ENCODE results near the gene JADE1. TPM values are rescaled to one million over a fixed set of nuclear protein-coding genes. Genes with fewer than 3 reads are reported as not detected.

Gene JADE1
- total RNA-seq, 2 experiments from 2014 or later, result 33.2 to 39.4 TPM

- ChIA-PET POLR2A (no interaction called here), CTCF (no interaction called here)
- DNase-seq, result no peak
- Mint-ChIP-seq H3K27ac (no peak overlapping the region), H3K9me3 (no peaks in the 10 kb centered on the region), H3K4me3 (no peak overlapping the region), H3K27me3 (no peaks in the 10 kb centered on the region), H3K36me3 (ENCODE audit: low read depth) (peaks cover 67% of the 10 kb centered on the region), H3K4me1 (peaks cover 7% of the 10 kb centered on the region)
Observed at GRCh38 chr4:128871948-128872347, 62.4 kb downstream of the JADE1 start.

DNA sequence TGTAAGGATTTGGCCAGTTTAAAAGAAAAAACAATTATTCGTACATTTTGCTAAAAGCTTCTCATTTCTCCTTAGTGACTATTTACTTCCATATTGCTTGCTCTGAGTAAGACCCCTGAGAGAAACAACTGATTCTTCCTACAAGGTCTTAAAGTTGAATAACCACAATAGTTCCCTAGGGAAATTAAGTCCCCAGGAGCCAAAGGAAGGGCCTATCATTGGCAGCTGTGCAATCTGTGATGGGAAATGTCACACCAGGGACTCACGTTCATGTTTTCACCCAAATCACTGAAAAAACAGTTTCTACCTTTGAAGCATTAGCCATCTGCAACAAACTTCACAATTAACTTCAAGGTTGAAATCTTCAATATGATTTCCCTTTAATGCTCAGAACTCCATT is 66.7 kb downstream of the JADE1 start:
- no peak overlapping the region for H3K27ac Mint-ChIP-seq
- H3K4me3 Mint-ChIP-seq, result no peak overlapping the region
- ChIA-PET CTCF (no interaction called here), POLR2A (no interaction called here)
- peaks cover 1% of the 10 kb centered on the region for H3K4me1 Mint-ChIP-seq
- no peak for DNase-seq
- H3K27me3 Mint-ChIP-seq, result no peaks in the 10 kb centered on the region
- H3K9me3 Mint-ChIP-seq, result no peaks in the 10 kb centered on the region
- H3K36me3 Mint-ChIP-seq (ENCODE audit: low read depth), result peaks cover 39% of the 10 kb centered on the region

GRCh38 chr4:128877934-128878333 is 68.4 kb downstream of the JADE1 start:
- Mint-ChIP-seq H3K4me1 (no peaks in the 10 kb centered on the region), H3K9me3 (no peaks in the 10 kb centered on the region), H3K36me3 (ENCODE audit: low read depth) (peaks cover 30% of the 10 kb centered on the region), H3K27me3 (no peaks in the 10 kb centered on the region), H3K4me3 (no peak overlapping the region), H3K27ac (no peak overlapping the region)
- no peak for DNase-seq
- ChIA-PET CTCF (no interaction called here), POLR2A (no interaction called here)

DNA sequence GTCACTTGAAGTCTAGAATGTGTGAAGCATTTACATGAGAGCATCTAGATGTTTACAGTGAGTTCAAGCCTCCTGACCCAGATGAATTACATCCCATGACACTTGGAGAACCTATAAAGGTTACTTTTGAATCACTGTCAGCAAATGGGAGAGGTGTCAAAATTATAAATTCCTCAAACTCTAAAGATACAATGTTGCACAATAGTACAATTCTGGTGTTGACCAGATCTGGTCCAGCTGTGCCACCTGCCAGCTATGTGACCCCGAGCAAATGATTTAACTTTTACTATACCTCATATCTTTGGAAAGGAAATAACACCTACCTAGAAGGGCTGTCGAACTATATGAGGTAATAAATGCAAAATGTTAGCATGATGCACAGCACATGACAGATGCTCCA is 69.8 kb downstream of the JADE1 start:
- CTCF ChIA-PET, result interaction anchor here (0.8 kb wide), 1 partner anchor 11 kb away, joined by 3 read pairs; no protein-coding TSS in a partner anchor
- peaks cover 3% of the 10 kb centered on the region for H3K4me1 Mint-ChIP-seq
- H3K9me3 Mint-ChIP-seq, result no peaks in the 10 kb centered on the region
- H3K27me3 Mint-ChIP-seq, result no peaks in the 10 kb centered on the region
- no peak overlapping the region for H3K27ac Mint-ChIP-seq
- POLR2A ChIA-PET, result no interaction called here
- DNase-seq, result no peak
- H3K36me3 Mint-ChIP-seq (ENCODE audit: low read depth), result peaks cover 26% of the 10 kb centered on the region
- no peak overlapping the region for H3K4me3 Mint-ChIP-seq

DNA sequence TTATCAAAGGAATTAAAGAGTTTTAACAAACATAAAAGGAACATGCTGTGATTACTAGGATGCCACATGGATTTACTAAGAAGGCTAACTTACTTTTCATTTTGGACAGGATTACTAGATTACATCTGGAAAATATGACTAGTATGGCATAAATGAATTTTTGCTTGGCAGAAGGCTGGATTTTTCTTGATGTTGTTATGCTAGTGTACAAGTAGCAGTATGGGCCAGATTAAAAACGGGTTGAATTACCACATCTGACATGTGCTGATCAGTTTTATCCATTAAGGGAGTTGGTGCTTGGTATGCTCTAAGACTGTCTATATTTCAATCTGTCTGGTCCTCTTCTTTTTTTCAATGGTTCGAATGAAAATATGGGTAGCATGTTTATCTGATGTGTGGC is 70.5 kb downstream of the JADE1 start:
- Mint-ChIP-seq H3K9me3 (no peaks in the 10 kb centered on the region), H3K4me1 (peaks cover 6% of the 10 kb centered on the region), H3K27ac (no peak overlapping the region), H3K4me3 (no peak overlapping the region), H3K27me3 (no peaks in the 10 kb centered on the region), H3K36me3 (ENCODE audit: low read depth) (peaks cover 25% of the 10 kb centered on the region)
- no peak for DNase-seq
- ChIA-PET CTCF (no interaction called here), POLR2A (no interaction called here)

DNA sequence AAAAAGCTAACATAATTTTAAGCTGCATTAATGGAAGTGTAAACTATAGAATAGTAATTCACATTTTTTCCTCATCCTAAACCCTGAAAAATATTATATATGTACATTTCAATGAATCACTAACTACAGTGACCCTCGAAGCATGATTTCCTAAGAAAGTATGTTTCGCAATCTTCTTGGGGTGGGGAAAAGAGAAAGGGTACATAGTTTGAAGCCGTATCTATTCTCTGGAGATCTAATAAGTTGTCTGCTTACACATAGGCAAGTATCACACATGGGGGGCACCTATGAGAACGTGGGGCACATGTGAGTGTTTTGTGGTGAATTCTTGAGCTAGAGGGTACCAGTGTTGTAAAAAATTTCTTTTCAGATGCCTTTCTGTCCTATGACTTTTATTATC is 71.2 kb downstream of the JADE1 start:
- Mint-ChIP-seq H3K4me1 (peaks cover 6% of the 10 kb centered on the region), H3K9me3 (no peaks in the 10 kb centered on the region), H3K27ac (no peak overlapping the region), H3K36me3 (ENCODE audit: low read depth) (peaks cover 21% of the 10 kb centered on the region), H3K27me3 (no peaks in the 10 kb centered on the region), H3K4me3 (no peak overlapping the region)
- ChIA-PET CTCF (no interaction called here), POLR2A (no interaction called here)
- DNase-seq, result no peak

DNA sequence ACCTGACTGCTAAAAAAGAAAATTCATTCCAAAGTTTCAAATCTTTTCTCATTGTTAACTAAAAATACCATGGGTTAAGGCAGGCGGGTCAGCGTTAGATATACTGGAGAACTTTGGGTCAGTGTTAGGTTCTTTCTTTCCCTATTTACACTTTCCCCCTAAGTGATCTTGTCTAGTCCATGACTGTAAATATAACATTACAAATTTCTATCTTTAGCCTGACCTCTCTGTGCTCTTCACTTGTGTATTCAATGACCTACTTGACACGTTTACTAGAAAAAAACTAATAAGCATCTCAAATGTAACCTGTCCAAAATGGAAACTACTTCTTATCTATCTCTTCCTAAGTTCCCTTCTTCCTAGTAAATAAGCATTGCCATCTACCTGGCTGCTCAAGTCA is 95.3 kb downstream of the JADE1 start:
- Mint-ChIP-seq H3K4me3 (no peak overlapping the region), H3K27me3 (no peaks in the 10 kb centered on the region), H3K9me3 (peaks cover 5% of the 10 kb centered on the region), H3K36me3 (ENCODE audit: low read depth) (peaks cover 13% of the 10 kb centered on the region), H3K27ac (no peak overlapping the region), H3K4me1 (peaks cover 3% of the 10 kb centered on the region)
- CTCF ChIA-PET, result no interaction called here
- no peak for DNase-seq
- POLR2A ChIA-PET, result no interaction called here

DNA sequence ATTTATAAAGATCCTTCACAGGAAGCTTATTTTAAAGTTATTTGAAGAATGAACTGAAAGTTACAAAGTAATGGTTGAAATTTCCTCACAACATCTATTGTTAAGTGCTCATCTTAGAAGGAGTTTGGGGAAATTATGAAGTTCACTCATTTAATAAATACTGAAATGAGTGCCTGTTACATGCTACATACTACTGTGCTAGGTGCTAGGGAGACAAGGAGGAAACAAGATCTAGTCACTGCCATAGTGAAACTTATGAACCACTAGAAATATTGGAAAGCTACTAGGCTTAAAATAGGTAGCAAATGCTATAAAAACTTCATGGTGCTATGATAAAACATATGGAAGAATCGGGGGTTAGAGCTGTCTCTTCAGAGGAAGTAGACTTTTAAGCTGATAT is 97.1 kb downstream of the JADE1 start:
- Mint-ChIP-seq H3K4me1 (peaks cover 3% of the 10 kb centered on the region), H3K4me3 (no peak overlapping the region), H3K27ac (no peak overlapping the region), H3K27me3 (no peaks in the 10 kb centered on the region), H3K36me3 (ENCODE audit: low read depth) (peaks cover 13% of the 10 kb centered on the region), H3K9me3 (peaks cover 5% of the 10 kb centered on the region)
- no peak for DNase-seq
- ChIA-PET CTCF (no interaction called here), POLR2A (no interaction called here)

DNA sequence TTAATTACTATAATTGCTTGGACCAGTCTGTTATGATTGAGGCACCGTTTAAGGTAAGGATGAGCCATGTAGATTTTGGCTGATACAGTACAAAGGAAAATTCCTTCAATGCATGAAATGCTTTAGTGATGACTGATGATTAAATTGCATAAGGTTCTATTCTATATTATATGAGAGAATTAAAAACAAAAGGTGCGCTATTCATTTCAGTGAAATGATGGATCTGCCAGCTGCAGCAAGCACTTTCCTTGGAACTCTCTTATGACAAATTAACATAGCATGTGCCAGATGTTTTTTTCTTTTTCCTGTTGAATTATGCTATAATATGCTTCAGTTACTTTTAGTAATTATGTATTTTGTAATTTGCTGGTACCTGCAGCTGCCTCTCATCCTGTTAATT is 98.5 kb downstream of the JADE1 start:
- H3K27ac Mint-ChIP-seq, result no peak overlapping the region
- CTCF ChIA-PET, result no interaction called here

DNA sequence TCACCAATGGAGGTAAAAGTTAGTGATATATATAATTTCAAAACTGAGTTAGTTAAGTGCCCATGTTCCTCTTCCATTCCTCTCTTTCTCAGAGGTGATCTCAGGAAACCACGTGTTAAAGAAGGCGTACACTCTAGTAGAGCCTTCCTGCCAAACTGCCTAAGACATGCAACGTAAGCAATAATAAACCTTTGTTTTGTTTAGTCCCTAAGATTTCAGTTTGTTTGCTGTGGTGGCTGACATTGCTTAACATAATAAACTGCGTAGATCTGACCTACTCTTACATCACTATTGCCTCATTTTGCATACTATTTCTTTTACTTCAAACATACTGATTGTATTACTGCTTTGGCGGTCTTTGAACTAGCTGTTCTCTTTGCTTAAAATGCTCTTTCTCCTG is 99.2 kb downstream of the JADE1 start:
- peaks cover 16% of the 10 kb centered on the region for H3K36me3 Mint-ChIP-seq (ENCODE audit: low read depth)
- CTCF ChIA-PET, result interaction anchor here (0.7 kb wide), 1 partner anchor 9 kb away, joined by 3 read pairs; no protein-coding TSS in a partner anchor

More for the DNA sequence above, 98.5 kb downstream of the JADE1 start:
- Mint-ChIP-seq H3K4me1 (peaks cover 3% of the 10 kb centered on the region), H3K36me3 (ENCODE audit: low read depth) (peaks cover 11% of the 10 kb centered on the region), H3K9me3 (no peaks in the 10 kb centered on the region), H3K4me3 (no peak overlapping the region), H3K27me3 (no peaks in the 10 kb centered on the region)
- POLR2A ChIA-PET, result no interaction called here
- no peak for DNase-seq

GRCh38 chr4:128913228-128913627 is 103.7 kb downstream of the JADE1 start:
- POLR2A ChIA-PET, result no interaction called here
- H3K4me3 Mint-ChIP-seq, result no peak overlapping the region
- no peaks in the 10 kb centered on the region for H3K9me3 Mint-ChIP-seq
- CTCF ChIA-PET, result no interaction called here
- no peak overlapping the region for H3K27ac Mint-ChIP-seq
- DNase-seq, result no peak
- no peaks in the 10 kb centered on the region for H3K27me3 Mint-ChIP-seq
- peaks cover 14% of the 10 kb centered on the region for H3K36me3 Mint-ChIP-seq (ENCODE audit: low read depth)
- peaks cover 20% of the 10 kb centered on the region for H3K4me1 Mint-ChIP-seq

More for the DNA sequence above, 99.2 kb downstream of the JADE1 start:
- Mint-ChIP-seq H3K27me3 (no peaks in the 10 kb centered on the region), H3K4me3 (no peak overlapping the region), H3K4me1 (peaks cover 3% of the 10 kb centered on the region), H3K9me3 (no peaks in the 10 kb centered on the region), H3K27ac (no peak overlapping the region)
- POLR2A ChIA-PET, result no interaction called here
- no peak for DNase-seq

GRCh38 chr4:128915544-128915943 is 106.0 kb downstream of the JADE1 start:
- Mint-ChIP-seq H3K36me3 (ENCODE audit: low read depth) (peaks cover 21% of the 10 kb centered on the region), H3K4me1 (peaks cover 33% of the 10 kb centered on the region)
- CTCF ChIA-PET, result interaction anchor here (0.6 kb wide), 1 partner anchor 962 kb away, joined by 3 read pairs; no protein-coding TSS in a partner anchor

GRCh38 chr4:128916832-128917231 is 107.3 kb downstream of the JADE1 start:
- ChIA-PET CTCF (interaction anchor here (1.0 kb wide), 1 partner anchor 10 kb away, joined by 3 read pairs; no protein-coding TSS in a partner anchor), POLR2A (no interaction called here)
- Mint-ChIP-seq H3K27me3 (no peaks in the 10 kb centered on the region), H3K36me3 (ENCODE audit: low read depth) (peaks cover 23% of the 10 kb centered on the region), H3K9me3 (peaks cover 8% of the 10 kb centered on the region), H3K4me1 (peaks cover 36% of the 10 kb centered on the region), H3K4me3 (no peak overlapping the region), H3K27ac (no peak overlapping the region)
- DNase-seq, result no peak

More at GRCh38 chr4:128915544-128915943, 106.0 kb downstream of the JADE1 start:
- no peak for DNase-seq
- Mint-ChIP-seq H3K27me3 (no peaks in the 10 kb centered on the region), H3K27ac (no peak overlapping the region), H3K9me3 (peaks cover 5% of the 10 kb centered on the region), H3K4me3 (no peak overlapping the region)
- POLR2A ChIA-PET, result no interaction called here

DNA sequence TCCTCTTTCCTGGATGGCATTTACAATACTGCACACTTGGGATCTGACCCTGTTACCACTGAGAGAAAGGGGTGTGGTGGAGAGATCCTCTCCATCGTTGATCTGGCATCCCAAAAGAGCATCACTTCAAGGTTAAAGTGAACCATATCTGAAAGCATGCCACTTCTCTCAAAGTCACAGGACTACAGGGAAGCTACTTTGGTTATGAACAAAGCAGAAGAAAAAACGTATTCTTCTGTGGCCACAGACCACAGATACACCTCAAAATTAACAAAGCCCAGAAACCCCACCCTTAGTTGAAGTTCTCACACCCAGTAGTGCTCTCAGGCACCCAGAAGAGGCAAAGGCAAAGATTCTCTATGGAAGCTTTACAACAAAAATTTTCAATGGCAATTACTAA is 108.3 kb downstream of the JADE1 start:
- Mint-ChIP-seq H3K4me3 (no peak overlapping the region), H3K27me3 (no peaks in the 10 kb centered on the region), H3K36me3 (ENCODE audit: low read depth) (peaks cover 28% of the 10 kb centered on the region), H3K4me1 (peaks cover 36% of the 10 kb centered on the region), H3K9me3 (peaks cover 8% of the 10 kb centered on the region), H3K27ac (peak overlapping the region; percentile 55)
- ChIA-PET CTCF (interaction anchor here (0.6 to 0.7 kb wide), 2 partner anchors 9 to 108 kb away, joined by 3 to 4 read pairs; no protein-coding TSS in a partner anchor), POLR2A (no interaction called here)
- DNase-seq, result peak; percentile 49

Data from activated CD4-positive, alpha-beta T cell treated with anti-CD3 and anti-CD28 coated beads, Interleukin-2, amount 10 ng/mL, durations not matched to agents 7 days and 5 days (primary cell).